ENCODE measurements around the gene SIRT2.
A peak's percentile ranks its signal among the peaks of the same experiment; 100 is the strongest.
"Not testable (repeated sequence)": the region's sequence is repeated elsewhere in the genome, so short reads cannot be mapped to it uniquely, and the experiment has no call there.

The SIRT2 gene

GRCh38 chr19:38899447-38900201 is at the start of gene SIRT2, which contains the start of gene NFKBIB:
TSS of gene SIRT2 (minus strand) at chr19:38899618. CDS start at chr19:38899521, 97 bp downstream.
TSS of gene NFKBIB (plus strand) at chr19:38899969. CDS start at chr19:38900033, 64 bp downstream.
- DNase-seq: peak; percentile 89 to 96 (median 92)

- DNase-seq: no peak
These were observed 47.0 kb upstream of the SIRT2 start for GRCh38 chr19:38946229-38947010.

- no peak for DNase-seq
These were observed 46.3 kb upstream of the SIRT2 start for GRCh38 chr19:38945562-38946228.

GRCh38 chr19:38944981-38945506 is 45.6 kb upstream of the SIRT2 start:
- no peak for DNase-seq

GRCh38 chr19:38942471-38943181 is 43.2 kb upstream of the SIRT2 start:
- DNase-seq: no peak

- DNase-seq: no peak
These were observed 42.6 kb upstream of the SIRT2 start for GRCh38 chr19:38941979-38942378.

- not testable (repeated sequence) for DNase-seq
These were observed 42.0 kb upstream of the SIRT2 start for GRCh38 chr19:38941466-38941865.

- DNase-seq: no peak
These were observed 40.5 kb upstream of the SIRT2 start for GRCh38 chr19:38939957-38940356.

GRCh38 chr19:38933544-38933943 is 34.1 kb upstream of the SIRT2 start:
- no peak for DNase-seq

- DNase-seq: no peak
These were observed 33.2 kb upstream of the SIRT2 start for GRCh38 chr19:38932425-38933179.

- DNase-seq: no peak
These were observed 32.0 kb upstream of the SIRT2 start for GRCh38 chr19:38931521-38931793.

- DNase-seq: peak in 1 of 4 experiments; percentile 96
These were observed 31.5 kb upstream of the SIRT2 start, which contains the start of gene MRPS12 for GRCh38 chr19:38930776-38931520. TSS of gene MRPS12 (plus strand) at chr19:38930944. CDS start at chr19:38931295, 351 bp downstream.

- peak; percentile 94 to 99 (median 97) for DNase-seq
These were observed 30.7 kb upstream of the SIRT2 start, which contains the start of gene SARS2 for GRCh38 chr19:38929929-38930775. TSS of gene SARS2 (minus strand) at chr19:38930763. CDS start at chr19:38930736, 27 bp downstream.

GRCh38 chr19:38928391-38929001 is 29.1 kb upstream of the SIRT2 start:
- no peak for DNase-seq

GRCh38 chr19:38924388-38924787 is 25.0 kb upstream of the SIRT2 start:
- no peak for DNase-seq

- no peak for DNase-seq
These were observed 23.1 kb upstream of the SIRT2 start for GRCh38 chr19:38922482-38922881.

- no peak for DNase-seq
These were observed 22.2 kb upstream of the SIRT2 start for GRCh38 chr19:38921420-38922274.

GRCh38 chr19:38920602-38921419 is 21.4 kb upstream of the SIRT2 start:
- no peak for DNase-seq
